HTERT RPE-1 (cell line): ENCODE measurements around the gene KIF17.

ENCODE experiments used
- in situ Hi-C: fragments of 300-500 bp; cut with MboI; formaldehyde crosslinking; loops from 4 replicates; pipeline ENCODE4 v1.14.3; 2020; ENCODE audit warnings: low sequenced_read_pairs

KIF17 gene

DNA sequence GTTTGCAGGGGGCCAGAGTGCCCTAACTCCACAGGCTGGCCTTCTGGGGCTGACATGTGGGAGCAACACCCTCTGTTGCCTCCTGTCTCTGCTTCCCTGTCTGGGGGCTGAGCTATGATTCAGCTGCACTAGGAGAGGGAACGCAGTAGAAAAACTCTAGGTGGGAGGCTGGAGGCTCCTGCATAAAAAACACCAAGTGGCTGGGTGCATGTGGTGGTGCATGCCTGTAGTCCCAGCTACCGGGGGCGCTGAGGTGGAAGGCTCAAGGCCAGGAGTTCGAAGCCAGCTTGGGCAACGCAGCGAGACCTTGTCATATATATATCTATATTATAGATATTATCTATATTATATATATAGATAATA lies 5.6 kb downstream of the KIF17 start:
- in situ Hi-C loops = no loop called here

DNA sequence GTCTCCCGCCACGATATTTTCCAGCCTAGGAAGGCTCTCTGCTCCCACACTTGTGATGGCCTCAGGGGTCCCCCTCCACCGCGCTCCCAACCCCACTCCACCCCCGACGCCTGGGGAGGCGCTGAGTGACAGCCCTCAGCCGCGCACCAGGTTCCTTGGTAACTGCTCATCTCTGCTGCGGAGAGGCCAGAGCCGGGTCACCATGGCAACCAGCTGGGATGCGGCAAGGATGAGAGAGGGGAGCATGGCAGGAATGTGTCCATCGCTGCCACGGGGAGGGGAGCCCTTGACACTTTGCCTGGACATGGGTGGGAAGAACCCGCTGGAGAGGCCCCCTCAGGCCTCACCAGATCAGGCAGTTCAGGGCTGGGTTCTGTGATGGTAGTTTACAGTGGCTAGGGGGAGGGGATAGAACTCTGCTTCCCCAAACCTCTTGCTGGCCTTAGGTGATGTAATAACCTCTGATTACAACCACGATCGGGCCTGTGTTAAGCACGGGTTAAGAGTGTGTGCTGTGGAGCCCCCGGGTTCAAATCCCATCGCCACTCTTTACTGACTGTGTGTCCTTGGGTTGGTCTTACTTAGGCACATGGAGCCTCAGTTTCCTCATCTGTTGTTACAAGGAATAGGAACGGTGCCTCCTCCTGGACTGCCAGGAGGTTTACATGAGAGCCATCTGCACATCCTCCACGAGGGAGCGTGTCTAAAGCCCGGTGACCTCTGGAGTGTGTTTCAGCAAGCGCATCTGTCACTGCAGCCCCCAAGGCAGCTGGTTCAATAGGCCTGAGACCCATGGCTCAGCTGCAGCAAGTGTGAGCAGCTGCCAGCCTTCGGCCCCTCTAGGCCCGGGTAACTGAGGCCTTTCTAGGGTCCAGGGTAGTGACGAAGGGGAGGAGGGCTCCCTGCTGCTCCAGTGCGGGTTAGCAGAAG lies 6.3 kb downstream of the KIF17 start:
- in situ Hi-C loops = no loop called here

DNA sequence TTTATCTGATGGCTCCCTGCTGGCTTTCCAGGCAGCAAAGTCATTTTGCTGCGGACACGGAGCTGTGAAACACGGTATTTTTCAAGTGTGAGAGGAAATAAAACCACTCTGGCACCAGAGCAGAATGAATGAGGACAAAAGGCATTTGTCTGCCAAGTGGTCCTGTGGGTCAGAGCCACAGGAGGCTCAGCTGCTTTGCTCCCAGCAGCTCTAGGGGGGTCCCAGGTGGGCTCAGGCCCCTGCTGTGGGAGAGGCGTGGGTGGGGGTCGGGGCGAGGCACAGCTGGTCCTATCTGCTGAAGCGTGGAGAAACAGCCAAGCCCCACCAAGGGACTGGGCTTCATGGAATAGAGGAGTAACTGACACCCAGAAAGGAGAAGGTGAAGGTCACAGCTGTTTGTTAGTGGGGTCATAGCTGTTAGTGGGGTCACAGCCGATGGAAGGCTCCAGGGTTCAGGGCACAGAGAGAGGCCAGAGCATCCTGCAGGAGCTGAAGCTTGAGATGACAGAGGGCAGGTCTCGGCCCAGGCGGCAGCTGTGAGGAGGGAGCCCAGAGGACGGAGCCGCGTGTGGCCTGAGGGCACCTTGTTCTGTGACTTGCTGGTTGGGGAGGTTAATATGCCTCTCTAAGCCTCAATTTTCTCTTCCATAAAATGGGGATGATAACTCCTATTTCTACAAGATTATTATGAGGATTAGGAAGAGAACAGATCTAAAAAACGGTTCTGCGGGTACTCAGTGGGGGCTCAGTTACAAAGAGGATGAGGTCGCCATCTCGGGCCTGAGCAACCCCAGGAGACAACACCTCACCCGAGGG lies 7.1 kb downstream of the KIF17 start:
- in situ Hi-C loops = no loop called here

DNA sequence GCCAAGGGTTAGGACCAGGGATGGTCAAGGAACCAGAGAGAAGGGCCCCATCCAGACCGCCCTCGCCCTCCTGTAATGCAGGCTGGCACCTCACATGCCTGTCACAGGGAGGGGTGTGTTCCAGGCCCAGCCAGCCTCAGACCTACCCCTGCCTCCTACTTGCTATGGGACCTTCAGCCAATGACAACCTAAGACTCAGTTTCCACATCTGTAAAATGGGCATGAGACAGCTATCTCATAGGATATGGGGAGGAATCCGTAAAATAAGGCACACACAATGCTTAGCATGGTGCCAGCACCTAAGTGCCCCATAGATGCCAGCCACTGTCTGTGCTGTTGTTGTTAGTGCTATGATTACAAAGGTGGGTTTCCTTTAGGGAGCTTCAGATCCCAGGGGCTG lies 7.9 kb downstream of the KIF17 start:
- in situ Hi-C loops = no loop called here

DNA sequence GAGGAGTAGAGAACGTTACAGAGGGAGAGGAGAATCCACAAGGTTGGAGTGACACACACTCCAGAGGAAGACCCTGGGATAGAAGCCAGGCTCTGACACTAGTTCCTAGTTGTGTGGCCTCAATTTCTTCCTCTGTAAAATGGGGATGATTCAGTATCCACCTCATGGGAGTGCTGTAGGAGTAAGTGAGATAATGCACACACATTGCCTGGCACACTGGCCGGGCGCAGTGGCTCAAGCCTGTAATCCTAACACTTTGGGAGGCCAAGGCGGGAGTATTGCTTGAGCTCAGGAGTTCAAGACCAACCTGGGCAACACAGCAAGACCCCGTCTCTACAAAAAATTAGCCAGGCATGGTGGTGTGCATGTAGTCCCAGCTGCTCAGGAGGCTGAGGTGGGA lies 8.9 kb downstream of the KIF17 start:
- in situ Hi-C loops = no loop called here

DNA sequence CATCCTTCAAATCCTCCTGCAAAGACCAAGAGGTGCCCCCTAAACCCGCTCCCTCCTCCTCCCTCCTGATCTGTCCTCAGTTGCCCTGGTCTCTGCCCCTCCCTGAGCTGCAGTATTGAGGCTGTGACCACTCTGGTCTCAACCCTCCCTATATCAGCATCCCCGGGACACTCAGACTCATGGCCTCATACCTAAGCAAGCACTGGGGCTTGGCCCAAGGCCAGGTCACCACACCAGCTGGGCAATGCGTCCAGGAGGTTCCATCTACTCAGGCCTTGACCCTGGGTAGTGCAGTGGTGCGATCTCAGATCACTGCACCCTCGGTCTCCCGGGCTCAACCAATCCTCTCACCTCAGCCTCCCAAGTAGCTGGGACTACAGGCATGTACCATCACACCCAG lies 9.8 kb downstream of the KIF17 start:
- in situ Hi-C loops = no loop called here

DNA sequence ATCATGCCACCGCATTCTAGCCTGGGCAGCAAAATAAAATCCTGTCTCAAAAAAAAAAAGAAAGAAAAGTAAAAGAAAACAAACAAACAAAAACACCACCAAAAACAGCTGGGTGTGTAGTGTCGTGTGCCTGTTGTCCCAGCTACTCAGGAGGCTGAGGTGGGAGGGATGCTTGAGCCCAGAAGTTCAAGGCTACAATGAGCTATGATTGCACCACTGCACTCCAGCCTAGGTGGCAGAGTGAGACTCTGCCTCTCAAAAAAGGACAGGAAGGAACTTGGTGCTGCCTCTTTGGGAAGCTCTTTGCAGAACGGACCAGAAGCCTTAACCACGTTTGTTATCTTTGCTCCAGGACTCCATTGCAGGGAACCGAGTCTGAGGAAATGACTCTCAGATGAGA lies 11.0 kb downstream of the KIF17 start:
- in situ Hi-C loops = no loop called here

DNA sequence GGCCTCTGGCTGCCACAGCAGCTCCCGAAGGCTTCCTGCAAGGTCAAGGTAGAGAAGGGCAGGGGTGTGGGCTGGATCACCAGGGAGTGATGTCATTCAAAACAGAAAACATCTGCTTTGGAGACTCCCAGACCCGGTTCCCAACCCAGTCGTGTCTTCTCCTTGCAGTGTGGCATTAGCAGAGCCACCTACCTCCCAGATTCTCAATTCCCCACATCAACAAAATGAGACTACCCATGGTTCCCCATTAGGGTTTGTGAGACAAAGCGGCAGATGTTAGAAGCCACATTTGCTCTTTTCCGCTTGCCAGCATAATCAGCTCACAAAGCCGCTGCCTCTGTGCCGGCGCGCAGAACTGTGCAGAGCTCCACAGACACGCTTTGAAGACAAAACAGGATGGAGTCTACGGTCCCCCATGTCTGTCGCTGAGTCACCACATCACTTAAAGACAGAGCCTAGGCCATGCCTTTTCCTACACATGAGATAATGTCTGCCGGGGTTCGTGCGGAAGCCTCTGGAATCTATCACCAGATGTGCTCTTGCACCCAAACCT lies 12.5 kb downstream of the KIF17 start:
- in situ Hi-C loops = no loop called here

DNA sequence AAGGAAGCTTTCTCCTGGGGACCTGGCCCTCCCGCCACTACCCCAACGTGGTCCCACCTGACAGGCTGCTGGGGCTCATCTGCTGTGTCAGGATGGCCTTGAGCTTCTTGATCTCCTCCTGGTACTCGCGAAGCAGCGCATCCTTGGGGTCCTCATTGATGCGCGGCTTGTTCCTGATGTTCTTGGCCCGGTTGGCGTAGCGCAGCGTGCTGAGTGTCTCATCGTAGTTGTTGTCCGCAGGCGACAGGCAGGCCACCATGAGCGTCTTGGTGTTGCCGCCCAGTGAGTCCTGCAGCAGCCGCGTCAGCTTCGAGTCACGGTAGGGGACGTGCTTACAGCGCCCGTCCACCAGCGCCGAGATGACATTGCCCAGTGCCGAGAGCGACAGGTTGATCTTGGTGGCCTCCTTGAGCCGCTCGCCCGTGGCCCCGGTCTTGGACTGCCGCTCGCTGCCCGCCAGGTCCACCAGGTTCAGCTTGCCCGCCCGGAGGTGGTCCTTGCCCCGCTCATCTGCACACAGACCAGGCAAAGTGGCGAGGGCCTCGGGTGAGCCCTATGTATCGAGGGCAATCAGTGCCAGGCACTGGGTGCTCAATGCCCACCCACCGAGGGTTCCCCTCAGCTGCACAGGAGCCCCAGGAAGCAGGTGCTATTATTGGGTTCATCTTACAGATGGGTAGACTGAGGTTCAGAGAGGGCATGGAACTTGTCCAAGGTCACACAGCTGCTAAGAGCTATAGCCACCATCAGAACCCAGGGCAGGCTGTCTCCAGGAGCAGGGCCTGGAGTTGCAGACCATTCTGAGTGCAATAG lies 13.2 kb downstream of the KIF17 start:
- in situ Hi-C loops = no loop called here

DNA sequence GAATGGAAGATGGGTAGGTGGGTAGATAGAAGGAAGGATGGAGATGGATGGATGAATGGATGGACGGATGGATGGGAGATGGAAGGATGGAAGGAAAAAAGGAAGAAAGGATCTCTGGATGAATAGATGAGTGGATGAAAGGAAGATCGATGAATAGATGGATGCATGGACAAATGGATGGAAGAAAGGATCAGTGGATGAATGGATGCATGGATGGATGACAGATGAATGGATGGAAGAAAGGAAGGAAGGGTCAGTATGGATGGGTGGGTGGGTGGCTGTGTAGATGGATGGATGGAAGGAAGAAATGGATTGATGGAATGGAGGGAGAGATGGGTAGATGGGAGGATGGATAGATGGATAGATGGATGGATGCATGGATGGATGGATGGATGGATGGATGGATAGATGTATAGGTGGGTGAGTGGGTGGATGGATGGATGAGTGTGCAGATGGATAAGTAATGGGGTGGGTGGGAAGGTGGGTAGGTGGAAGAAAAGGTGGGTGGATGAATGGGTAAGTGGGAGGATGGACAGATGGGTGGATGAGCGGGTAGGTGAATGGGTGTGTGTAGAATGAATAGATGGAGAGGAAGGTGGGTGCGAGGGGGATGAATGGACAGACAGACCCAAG lies 14.6 kb downstream of the KIF17 start:
- in situ Hi-C loops = no loop called here

DNA sequence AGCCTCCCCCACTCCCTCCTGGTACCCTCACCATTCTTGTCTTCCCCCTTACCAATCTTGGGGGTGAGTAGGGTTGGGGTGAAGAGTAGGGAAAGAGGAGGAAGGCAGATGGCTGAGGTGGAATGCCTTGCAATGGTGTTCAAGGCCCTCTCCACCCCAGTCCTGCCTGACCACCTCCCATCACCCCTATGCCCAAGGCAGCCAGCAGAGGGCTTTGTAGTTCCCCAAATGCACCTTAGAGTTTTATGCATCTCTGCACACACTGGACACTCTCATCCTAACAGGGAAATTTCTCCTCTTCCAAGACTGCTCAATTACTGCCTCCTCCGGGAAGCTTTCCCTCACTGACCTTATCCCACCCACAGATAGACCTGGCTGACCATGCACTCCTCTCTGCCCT lies 15.4 kb downstream of the KIF17 start:
- in situ Hi-C loops = no loop called here

DNA sequence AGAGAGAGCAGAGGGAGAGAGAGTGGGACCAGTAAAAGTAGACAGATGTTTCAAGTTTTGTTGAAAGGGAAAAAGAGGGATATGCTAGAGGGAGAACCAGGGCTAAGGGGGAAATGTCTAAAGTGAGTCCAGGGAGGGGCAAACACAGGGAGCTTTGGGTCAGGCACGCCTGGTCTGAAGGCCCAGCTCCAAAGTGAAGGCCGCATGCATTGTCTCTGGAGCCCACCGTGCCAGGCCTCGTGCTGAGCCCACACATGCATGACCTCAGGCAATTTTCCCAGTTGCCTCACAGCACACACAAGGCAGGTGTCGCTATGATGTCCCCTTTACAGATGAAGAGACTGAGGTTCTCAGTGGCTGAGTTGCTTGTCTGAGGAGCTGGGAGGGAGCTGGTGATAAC lies 16.0 kb downstream of the KIF17 start:
- in situ Hi-C loops = no loop called here

DNA sequence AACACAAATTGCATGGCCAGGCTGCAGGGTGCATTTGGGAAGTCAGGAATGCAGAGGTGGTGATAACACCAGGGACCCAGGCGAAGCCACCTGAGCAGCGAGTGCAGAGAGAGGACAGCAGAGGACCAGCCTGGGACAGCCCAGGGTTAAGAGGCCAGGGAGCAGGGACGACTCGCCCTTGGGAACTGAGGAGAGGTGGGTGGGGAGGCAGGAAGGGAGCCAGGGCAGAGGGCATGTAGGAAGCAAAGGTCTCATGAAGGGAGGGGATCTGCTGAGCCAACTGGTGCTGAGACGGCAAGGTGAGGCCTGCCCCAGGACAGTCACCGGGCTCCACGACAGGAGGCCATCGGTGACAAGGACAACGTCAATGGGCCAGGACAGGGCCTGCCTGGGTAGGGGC lies 16.4 kb downstream of the KIF17 start:
- in situ Hi-C loops = no loop called here

DNA sequence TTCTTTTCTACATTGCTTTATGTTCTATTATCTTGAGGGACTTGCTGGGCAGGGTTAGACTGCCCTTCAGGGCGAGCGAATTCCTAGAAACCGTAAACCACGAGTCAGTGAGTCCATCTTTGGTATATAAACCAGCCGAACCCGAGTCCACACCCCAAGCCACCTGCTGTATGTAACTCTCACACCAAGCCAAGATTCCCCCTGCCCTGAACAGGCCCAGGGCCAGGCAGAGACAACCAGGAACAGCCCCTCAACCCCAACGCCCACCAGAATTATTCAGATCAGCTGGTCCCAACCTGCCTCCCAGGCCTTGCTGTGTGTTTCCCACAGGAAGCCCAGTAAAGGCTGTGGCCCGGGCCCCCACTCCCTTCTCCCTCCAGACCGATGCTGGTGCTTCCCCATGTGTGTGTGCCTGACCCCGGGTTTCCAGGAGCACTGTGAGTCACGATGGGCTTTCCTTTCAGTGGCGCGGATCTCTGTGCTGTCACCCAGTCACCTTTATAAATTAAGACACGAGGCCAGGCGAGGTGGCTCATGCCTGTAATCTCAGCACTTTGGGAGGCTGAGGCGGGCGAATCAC lies 17.1 kb downstream of the KIF17 start:
- in situ Hi-C loops = no loop called here

DNA sequence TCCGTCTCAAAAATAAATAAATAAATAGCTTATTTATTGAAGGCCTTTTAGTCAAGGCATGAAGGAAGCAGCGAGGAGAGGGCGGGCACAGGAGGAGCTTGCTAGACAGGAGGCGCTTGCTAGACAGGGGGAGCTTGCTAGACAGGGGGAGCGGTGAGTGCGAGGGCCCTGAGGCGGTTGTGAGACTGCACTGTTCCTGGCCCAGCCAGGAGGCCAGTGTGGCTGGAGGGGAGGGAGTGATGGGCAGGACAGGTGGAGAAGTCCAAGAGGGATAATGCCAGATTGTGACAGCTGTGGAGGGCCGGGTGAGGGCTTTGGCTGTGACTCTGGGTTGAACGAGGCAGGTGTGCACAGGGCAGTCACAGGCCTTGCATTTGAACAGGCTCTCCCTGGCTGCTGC lies 18.2 kb downstream of the KIF17 start:
- in situ Hi-C loops = no loop called here

DNA sequence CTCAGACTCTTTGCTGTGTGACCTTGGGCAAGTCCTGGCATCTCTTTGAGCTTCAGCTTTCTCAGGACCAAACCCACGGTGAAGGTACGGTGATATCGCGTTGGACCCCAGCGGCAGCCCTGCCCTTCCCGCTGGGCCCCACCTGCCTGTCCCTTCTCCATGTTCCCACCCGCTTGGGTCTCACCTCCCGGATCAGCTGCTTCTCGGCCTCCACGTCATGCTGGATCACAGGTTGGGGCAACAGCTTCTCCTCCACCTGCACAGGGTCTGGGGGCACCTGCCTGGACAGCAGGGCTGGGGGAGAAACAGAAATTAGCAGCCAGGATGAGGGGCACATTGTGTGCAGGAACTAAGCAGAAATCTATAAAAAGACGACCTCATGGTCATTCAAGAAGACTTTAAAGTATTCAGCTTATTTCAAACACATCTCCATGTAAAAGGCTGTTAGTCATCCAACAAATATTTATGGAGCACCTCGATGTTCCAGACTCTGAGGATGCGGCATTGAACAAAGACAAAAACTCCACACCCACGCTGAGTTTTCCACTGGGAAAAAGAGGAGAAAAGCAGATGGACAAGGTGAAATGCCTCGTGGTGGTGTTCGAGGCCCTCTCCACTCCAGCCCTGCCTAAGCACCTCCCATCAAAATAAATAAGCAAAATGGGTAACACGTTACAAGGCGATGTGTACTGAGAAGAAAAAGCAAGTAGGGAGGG lies 19.5 kb downstream of the KIF17 start:
- in situ Hi-C loops = no loop called here

DNA sequence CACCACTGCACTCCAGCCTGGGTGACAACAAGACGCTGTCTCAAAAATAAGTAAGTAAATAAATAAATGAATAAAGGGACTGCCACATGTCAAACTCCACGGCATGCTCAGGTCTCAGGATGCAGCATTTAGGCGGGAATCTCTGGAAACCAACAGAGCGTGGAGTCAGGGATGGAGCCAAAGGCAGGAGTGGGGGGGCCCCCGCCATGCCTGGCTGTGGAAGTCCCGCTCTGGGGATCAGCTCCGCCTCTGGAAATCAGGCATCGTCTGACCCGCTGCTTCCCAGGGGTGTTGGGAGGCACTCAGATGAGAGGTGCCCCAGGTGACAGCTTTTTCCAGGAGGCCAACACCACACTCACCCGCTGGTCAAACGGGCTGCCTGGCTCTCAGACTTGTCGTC lies 20.2 kb downstream of the KIF17 start:
- in situ Hi-C loops = no loop called here

DNA sequence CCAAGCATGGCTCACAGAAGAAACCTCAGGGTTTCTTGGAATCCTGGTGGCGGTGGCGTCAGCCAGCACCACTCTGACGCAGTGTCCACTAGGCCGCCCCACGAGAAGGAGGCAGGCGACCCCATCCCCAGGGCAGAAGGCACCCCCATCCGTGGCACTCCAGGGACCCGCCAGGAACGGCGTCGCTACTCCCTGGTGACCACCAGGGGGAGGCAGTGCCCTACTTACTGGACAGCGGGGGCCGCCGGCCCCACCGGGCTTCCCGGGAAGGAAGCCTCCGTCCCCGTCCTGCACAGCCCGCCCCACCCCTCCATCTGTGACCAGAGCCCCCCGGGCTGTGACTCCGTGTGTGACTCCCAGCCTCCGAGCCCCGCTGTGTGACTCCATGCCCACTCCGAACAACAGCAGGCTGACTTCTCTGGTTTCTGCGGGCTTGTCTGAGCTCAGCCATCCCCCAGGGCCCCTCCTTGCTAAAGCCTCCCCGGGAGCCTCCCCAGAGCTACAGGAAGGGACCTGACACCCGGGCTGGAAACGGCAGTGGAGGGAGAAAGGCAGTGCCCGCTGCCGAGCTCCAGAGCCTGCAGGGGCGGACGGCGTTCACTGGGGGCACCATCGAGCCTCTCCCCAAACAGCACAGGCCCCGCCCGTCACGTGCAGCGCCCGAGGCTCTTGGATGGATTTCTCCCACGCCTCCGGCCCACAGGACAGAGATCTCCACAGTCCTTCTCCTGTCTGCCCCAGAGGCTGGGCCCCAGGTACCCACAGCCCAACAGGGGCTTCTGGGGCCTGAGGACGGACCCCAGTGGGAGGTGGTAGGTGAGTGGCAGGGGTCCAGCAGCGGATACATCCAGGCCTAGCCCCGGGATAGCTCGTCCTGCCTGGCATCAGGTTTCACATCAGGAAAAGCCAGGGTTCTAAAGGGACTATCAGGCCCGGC lies 21.1 kb downstream of the KIF17 start:
- in situ Hi-C loops = no loop called here

DNA sequence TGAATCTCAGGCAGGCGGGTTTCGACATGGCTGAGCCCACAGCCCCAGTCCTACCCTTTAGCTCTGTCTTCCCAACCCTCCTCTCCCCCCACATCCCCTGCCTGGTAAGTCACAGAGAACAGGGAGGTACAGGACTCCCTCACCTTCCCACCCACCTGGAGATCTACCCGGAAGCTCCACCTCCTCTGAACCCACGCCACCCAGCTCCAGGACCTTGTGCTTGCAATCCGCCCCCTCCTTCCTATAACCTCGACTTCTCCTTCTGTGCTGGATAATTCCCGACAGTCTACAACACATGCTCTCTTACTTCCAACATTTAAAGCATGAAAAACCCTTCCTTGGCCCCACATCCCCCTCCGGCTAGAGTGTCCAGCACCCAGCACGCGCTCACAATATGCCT lies 22.3 kb downstream of the KIF17 start:
- in situ Hi-C loops = no loop called here
